Neural cell (in vitro differentiated cells): ENCODE data around the gene BRIP1. TPM values are rescaled to one million over a fixed set of nuclear protein-coding genes. Genes with fewer than 3 reads are reported as not detected.
"Not testable (repeated sequence)": the region's sequence is repeated elsewhere in the genome, so short reads cannot be mapped to it uniquely, and the experiment has no call there.

ENCODE experiments used
- H2AFZ ChIP-seq: fragments of 200-600, 300-800 bp; sonication (generic), shearing (Covaris generic); 2 replicates; pipeline ENCODE4 v1.6.0; 2014; ENCODE audit warnings: low read depth, mild to moderate bottlenecking, antibody characterized with exemption, low read length, moderate library complexity
- H3F3A ChIP-seq: fragments of 200-600 bp; shearing (Covaris generic); 2 replicates; pipeline ENCODE4 v1.6.1; 2016; ENCODE audit warnings: mild to moderate bottlenecking, moderate library complexity, mixed read lengths, antibody characterized with exemption, low read length; ENCODE audit not compliant: insufficient read depth, poor library complexity, severe bottlenecking
- H3K27ac ChIP-seq: fragments of 200-600, 300-800 bp; sonication (generic), shearing (Covaris generic); 2 replicates; pipeline ENCODE4 v1.5.1; 2014; ENCODE audit warnings: mild to moderate bottlenecking, low read length, moderate library complexity
- H3K27me3 ChIP-seq: fragments of 300-800, 200-600 bp; sonication (generic), shearing (Covaris generic); 2 replicates; pipeline ENCODE4 v1.6.0; 2014; ENCODE audit warnings: mild to moderate bottlenecking, low read depth, low read length, moderate library complexity; ENCODE audit not compliant: insufficient read depth
- H3K36me3 ChIP-seq: fragments of 300-800, 200-600 bp; sonication (generic), shearing (Covaris generic); 2 replicates; pipeline ENCODE4 v1.5.1; 2014; ENCODE audit warnings: mild to moderate bottlenecking, antibody characterized with exemption, low read length, moderate library complexity; ENCODE audit not compliant: insufficient read depth
- H3K4me2 ChIP-seq: fragments of 300-800, 200-600 bp; sonication (generic), shearing (Covaris generic); 2 replicates; pipeline ENCODE4 v1.6.0; 2014; ENCODE audit warnings: mild to moderate bottlenecking, low read length
- H3K4me3 ChIP-seq: fragments of 300-800, 200-600 bp; sonication (generic), shearing (Covaris generic); 2 replicates; pipeline ENCODE4 v1.5.1; 2014; ENCODE audit warnings: mild to moderate bottlenecking, low read length, moderate library complexity
- H3K79me2 ChIP-seq: fragments of 200-600 bp; shearing (Covaris generic); replicated peaks from 2 replicates; pipeline ENCODE4 v1.6.0; 2014; ENCODE audit warnings: mild to moderate bottlenecking, low read length, moderate library complexity; ENCODE audit not compliant: insufficient read depth
- H3K9ac ChIP-seq: fragments of 300-800, 200-600 bp; sonication (generic), shearing (Covaris generic); 2 replicates; pipeline ENCODE4 v1.6.1; 2016; ENCODE audit warnings: mild to moderate bottlenecking, low read length, mixed read lengths
- H3K9me2 ChIP-seq: fragments of 200-600 bp; shearing (Covaris generic); 2 replicates; pipeline ENCODE4 v1.6.1; 2016; ENCODE audit warnings: mild to moderate bottlenecking, low read length, mixed read lengths; ENCODE audit not compliant: insufficient read depth
- H3K9me3 ChIP-seq: fragments of 200-600, 300-800 bp; sonication (generic), shearing (Covaris generic); 2 replicates; pipeline ENCODE4 v1.6.1; 2016; ENCODE audit warnings: mild to moderate bottlenecking, mixed run types, low read length, moderate library complexity, mixed read lengths
- H4K20me1 ChIP-seq: fragments of 200-600 bp; shearing (Covaris generic); 2 replicates; pipeline ENCODE4 v1.6.1; 2016; ENCODE audit warnings: mild to moderate bottlenecking, mixed run types; ENCODE audit not compliant: insufficient read depth
- EP300 ChIP-seq: fragments of 450-650 bp; conservative IDR thresholded peaks from 2 replicates; pipeline ENCODE4 v1.6.1; 2014; ENCODE audit warnings: antibody characterized with exemption, mild to moderate bottlenecking, moderate library complexity; ENCODE audit not compliant: poor library complexity, severe bottlenecking
- EZH2 ChIP-seq: fragments of 200-600, 300-800 bp; shearing (Covaris generic), sonication (generic); IDR thresholded peaks from 2 replicates; pipeline ENCODE4 v1.6.1; 2014; ENCODE audit warnings: antibody characterized with exemption, low read length, borderline replicate concordance, mild to moderate bottlenecking; ENCODE audit not compliant: insufficient read depth, poor library complexity, severe bottlenecking
- MXI1 ChIP-seq: fragments of 450-650 bp; conservative IDR thresholded peaks from 2 replicates; pipeline ENCODE4 v1.6.1; 2014; ENCODE audit warnings: antibody characterized with exemption, mild to moderate bottlenecking; ENCODE audit not compliant: poor library complexity, severe bottlenecking
- POLR2AphosphoS5 ChIP-seq: IDR thresholded peaks from 2 replicates; pipeline ENCODE4 v1.6.1; 2012
- RAD21 ChIP-seq: fragments of 450-650 bp; conservative IDR thresholded peaks from 2 replicates; pipeline ENCODE4 v1.6.1; 2014; ENCODE audit warnings: antibody characterized with exemption, mild to moderate bottlenecking, moderate library complexity
- REST ChIP-seq: IDR thresholded peaks from 2 replicates; pipeline ENCODE4 v1.6.1; 2012; ENCODE audit warnings: borderline replicate concordance
- SMC3 ChIP-seq: fragments of 450-650 bp; conservative IDR thresholded peaks from 2 replicates; pipeline ENCODE4 v1.6.1; 2014; ENCODE audit warnings: antibody characterized with exemption, mild to moderate bottlenecking, moderate library complexity; ENCODE audit not compliant: poor library complexity
- TAF1 ChIP-seq: IDR thresholded peaks from 2 replicates; pipeline ENCODE4 v1.6.1; 2012; ENCODE audit warnings: low read depth
- polyA plus RNA-seq: library from polyadenylated mRNA; depleted of rRNA; stranded (reverse); fragments of >200 nt; gene quantifications from 2 replicates; pipeline ENCODE4 v1.2.3, GENCODE V29; 2014
- TF ChIP-seq, protein P1 (sequence below): fragments of 450-650 bp; IDR thresholded peaks from 2 replicates; pipeline ENCODE4 v1.5.1; 2014; ENCODE audit warnings: antibody characterized with exemption, mild to moderate bottlenecking, moderate library complexity; ENCODE audit not compliant: poor library complexity, severe bottlenecking

BRIP1 gene
- polyA plus RNA-seq, 1 donor from 2014 or later, result 0.47 TPM

GRCh38 chr17:61774724-61775123 is 88.6 kb downstream of the BRIP1 start:
- Histone ChIP-seq H4K20me1 (no peaks in the 10 kb centered on the region), H3F3A (no peaks in the 10 kb centered on the region), H3K4me3 (no peak overlapping the region), H2AFZ (no peak overlapping the region), H3K27ac (no peak overlapping the region), H3K4me2 (no peak overlapping the region), H3K9ac (no peak overlapping the region), H3K36me3 (no peaks in the 10 kb centered on the region), H3K27me3 (no peaks in the 10 kb centered on the region), H3K79me2 (no peaks in the 10 kb centered on the region), H3K9me2 (no peaks in the 10 kb centered on the region), H3K9me3 (no peaks in the 10 kb centered on the region)
- TF ChIP-seq EZH2 (no peak), REST (no peak), MXI1 (no peak), POLR2AphosphoS5 (no peak), SMC3 (no peak), EP300 (no peak), RAD21 (no peak), TAF1 (no peak)
- TF ChIP-seq, protein P1, sequence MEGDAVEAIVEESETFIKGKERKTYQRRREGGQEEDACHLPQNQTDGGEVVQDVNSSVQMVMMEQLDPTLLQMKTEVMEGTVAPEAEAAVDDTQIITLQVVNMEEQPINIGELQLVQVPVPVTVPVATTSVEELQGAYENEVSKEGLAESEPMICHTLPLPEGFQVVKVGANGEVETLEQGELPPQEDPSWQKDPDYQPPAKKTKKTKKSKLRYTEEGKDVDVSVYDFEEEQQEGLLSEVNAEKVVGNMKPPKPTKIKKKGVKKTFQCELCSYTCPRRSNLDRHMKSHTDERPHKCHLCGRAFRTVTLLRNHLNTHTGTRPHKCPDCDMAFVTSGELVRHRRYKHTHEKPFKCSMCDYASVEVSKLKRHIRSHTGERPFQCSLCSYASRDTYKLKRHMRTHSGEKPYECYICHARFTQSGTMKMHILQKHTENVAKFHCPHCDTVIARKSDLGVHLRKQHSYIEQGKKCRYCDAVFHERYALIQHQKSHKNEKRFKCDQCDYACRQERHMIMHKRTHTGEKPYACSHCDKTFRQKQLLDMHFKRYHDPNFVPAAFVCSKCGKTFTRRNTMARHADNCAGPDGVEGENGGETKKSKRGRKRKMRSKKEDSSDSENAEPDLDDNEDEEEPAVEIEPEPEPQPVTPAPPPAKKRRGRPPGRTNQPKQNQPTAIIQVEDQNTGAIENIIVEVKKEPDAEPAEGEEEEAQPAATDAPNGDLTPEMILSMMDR, result no peak

DNA sequence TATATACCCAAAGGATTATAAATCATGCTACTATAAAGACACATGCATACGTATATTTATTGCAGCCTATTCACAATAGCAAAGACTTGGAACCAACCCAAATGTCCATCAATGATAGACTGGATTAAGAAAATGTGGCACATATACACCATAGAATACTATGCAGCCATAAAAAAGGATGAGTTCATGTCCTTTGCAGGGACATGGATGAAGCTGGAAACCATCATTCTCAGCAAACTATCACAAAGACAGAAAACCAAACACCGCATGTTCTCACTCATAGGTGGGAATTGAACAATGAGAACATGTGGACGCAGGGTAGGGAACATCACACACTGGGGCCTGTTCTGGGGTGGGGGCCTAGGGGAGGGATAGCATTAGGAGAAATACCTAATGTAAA is 89.2 kb downstream of the BRIP1 start:
- not testable (repeated sequence) for H4K20me1 ChIP-seq, H3K4me2 ChIP-seq, H3K79me2 ChIP-seq, H3K9me3 ChIP-seq, H3K36me3 ChIP-seq, H3K27ac ChIP-seq, H3K9me2 ChIP-seq, H3K4me3 ChIP-seq, H3K9ac ChIP-seq, H3K27me3 ChIP-seq, H3F3A ChIP-seq, H2AFZ ChIP-seq
